ENCODE results near the gene PDE11A. TPM values are rescaled to one million over a fixed set of nuclear protein-coding genes. Genes with fewer than 3 reads are reported as not detected.

PDE11A gene
- total RNA-seq, 2 donors from 2014 or later: 0.28 to 3.5 TPM

GRCh38 chr2:177905640-177906039, 166.9 kb downstream of the PDE11A start:
- H3K4me3 ChIP-seq: no peak overlapping the region
- no peaks in the 10 kb centered on the region for H3K36me3 ChIP-seq
- no peak for TF ChIP-seq CTCF (IDR thresholded peaks at IDR 0.05)
- DNase-seq (ENCODE audit: low spot score) (no peak), ATAC-seq (ENCODE audit: insufficient number of reproducible peaks, low FRiP score, low read depth) (no peak)
- no peaks in the 10 kb centered on the region for H3K27me3 ChIP-seq (replicated peaks; ENCODE audit: insufficient read depth)
- peaks cover 0 to 6% of the 10 kb centered on the region in 2 donors for H3K4me1 ChIP-seq (ENCODE audit: control insufficient read depth in 1 of 2, low read depth in 2 of 2)
- H3K27ac ChIP-seq: no peak overlapping the region
- H3K9me3 ChIP-seq: no peaks in the 10 kb centered on the region

- ATAC-seq (ENCODE audit: insufficient number of reproducible peaks, low FRiP score, low read depth): no peak
- Histone ChIP-seq H3K36me3 (no peaks in the 10 kb centered on the region), H3K4me3 (no peak overlapping the region), H3K27ac (no peak overlapping the region), H3K9me3 (no peaks in the 10 kb centered on the region), H3K27me3 (replicated peaks; ENCODE audit: insufficient read depth) (no peaks in the 10 kb centered on the region), H3K4me1 (ENCODE audit: control insufficient read depth in 1 of 2, low read depth in 2 of 2) (peaks cover 0 to 6% of the 10 kb centered on the region in 2 donors)
- no peak for TF ChIP-seq CTCF (IDR thresholded peaks at IDR 0.05)
- DNase-seq (ENCODE audit: low spot score): no peak
Observed at GRCh38 chr2:177902395-177903163, 170.0 kb downstream of the PDE11A start.

- ATAC-seq (ENCODE audit: insufficient number of reproducible peaks, low FRiP score, low read depth): no peak
- no peak overlapping the region for H3K27ac ChIP-seq
- H3K36me3 ChIP-seq: no peaks in the 10 kb centered on the region
- no peak for DNase-seq (ENCODE audit: low spot score)
- H3K4me1 ChIP-seq (ENCODE audit: control insufficient read depth in 1 of 2, low read depth in 2 of 2): peaks cover 0 to 6% of the 10 kb centered on the region in 2 donors
- no peaks in the 10 kb centered on the region for H3K27me3 ChIP-seq (replicated peaks; ENCODE audit: insufficient read depth)
- TF ChIP-seq CTCF (IDR thresholded peaks at IDR 0.05): no peak
- H3K4me3 ChIP-seq: no peak overlapping the region
- no peaks in the 10 kb centered on the region for H3K9me3 ChIP-seq
Observed at GRCh38 chr2:177900082-177900481, 172.5 kb downstream of the PDE11A start.

GRCh38 chr2:177897278-177897677, 175.3 kb downstream of the PDE11A start:
- H3K27ac ChIP-seq: no peak overlapping the region
- ATAC-seq (ENCODE audit: insufficient number of reproducible peaks, low FRiP score, low read depth) (no peak), DNase-seq (ENCODE audit: low spot score) (no peak)
- no peaks in the 10 kb centered on the region for H3K36me3 ChIP-seq
- H3K4me1 ChIP-seq (ENCODE audit: control insufficient read depth in 1 of 2, low read depth in 2 of 2): no peaks in the 10 kb centered on the region
- H3K27me3 ChIP-seq (replicated peaks; ENCODE audit: insufficient read depth): no peaks in the 10 kb centered on the region
- no peak for TF ChIP-seq CTCF (IDR thresholded peaks at IDR 0.05)
- no peak overlapping the region for H3K4me3 ChIP-seq
- H3K9me3 ChIP-seq: no peaks in the 10 kb centered on the region

GRCh38 chr2:177896587-177896986, 176.0 kb downstream of the PDE11A start:
- H3K27ac ChIP-seq: no peak overlapping the region
- no peaks in the 10 kb centered on the region for H3K36me3 ChIP-seq
- no peaks in the 10 kb centered on the region for H3K4me1 ChIP-seq (ENCODE audit: control insufficient read depth in 1 of 2, low read depth in 2 of 2)
- H3K9me3 ChIP-seq: no peaks in the 10 kb centered on the region
- no peak for DNase-seq (ENCODE audit: low spot score)
- no peak for ATAC-seq (ENCODE audit: insufficient number of reproducible peaks, low FRiP score, low read depth)
- no peak for TF ChIP-seq CTCF (IDR thresholded peaks at IDR 0.05)
- H3K4me3 ChIP-seq: no peak overlapping the region
- no peaks in the 10 kb centered on the region for H3K27me3 ChIP-seq (replicated peaks; ENCODE audit: insufficient read depth)

Measured in thoracic aorta (tissue), 2 donors.